HG02642 (cell line): ENCODE measurements around the gene TSPO2.
A peak's percentile ranks its signal among the peaks of the same experiment; 100 is the strongest.

ENCODE experiments used
- ATAC-seq: cut with Tn5 transposase; IDR thresholded peaks from one replicate; pipeline ENCODE4 v1.9.1; 2021; ENCODE audit warnings: mild to moderate bottlenecking; ENCODE audit not compliant: unreplicated experiment, poor library complexity

TSPO2 gene

DNA sequence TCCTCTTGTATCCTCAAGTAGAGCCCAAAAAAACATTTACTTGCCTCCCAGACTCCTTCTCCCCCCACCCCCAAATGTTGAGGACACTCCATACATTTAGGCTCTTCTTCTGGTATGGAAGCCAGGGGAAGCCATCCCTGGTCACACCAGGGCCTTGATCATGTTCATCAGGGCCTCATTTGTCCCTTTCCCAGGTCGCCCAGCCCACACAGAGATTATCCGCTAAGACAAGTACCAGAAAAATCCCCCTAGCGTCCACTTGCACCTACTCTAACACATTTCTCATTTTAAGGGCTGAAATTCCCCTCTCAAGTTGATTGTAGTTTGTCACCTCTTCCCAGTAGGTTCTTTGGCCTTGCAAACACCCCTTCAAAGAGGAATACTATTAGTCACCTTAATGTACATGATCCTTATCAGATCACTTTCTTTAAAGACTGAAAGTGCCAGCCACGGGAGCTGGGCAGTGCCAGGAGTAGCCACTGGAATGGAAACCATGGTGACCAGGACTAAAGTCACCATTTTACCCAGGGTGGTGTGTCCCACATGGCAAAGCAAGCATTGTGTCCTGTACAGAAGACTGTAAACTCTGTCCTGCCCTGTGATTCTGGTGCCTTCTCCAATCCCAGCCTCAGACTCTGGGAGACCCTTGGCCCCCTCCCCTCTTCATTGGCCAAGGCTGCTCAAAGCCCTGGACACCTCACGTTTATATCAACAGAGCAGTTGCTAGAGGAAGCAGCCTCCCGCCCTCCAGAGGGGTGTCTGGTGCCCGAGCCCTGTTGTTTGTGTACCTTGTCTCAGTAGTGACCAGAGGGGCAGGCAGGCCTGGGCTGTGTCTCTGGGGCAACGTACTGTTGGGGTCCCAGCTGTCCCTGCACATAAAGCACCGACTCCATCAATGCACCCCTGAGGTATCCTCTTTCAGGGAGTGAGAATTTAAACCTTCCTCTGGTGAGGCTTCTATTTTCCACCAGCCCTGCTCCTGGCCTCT is 5.8 kb downstream of the TSPO2 start:
- ATAC-seq, result no peak

DNA sequence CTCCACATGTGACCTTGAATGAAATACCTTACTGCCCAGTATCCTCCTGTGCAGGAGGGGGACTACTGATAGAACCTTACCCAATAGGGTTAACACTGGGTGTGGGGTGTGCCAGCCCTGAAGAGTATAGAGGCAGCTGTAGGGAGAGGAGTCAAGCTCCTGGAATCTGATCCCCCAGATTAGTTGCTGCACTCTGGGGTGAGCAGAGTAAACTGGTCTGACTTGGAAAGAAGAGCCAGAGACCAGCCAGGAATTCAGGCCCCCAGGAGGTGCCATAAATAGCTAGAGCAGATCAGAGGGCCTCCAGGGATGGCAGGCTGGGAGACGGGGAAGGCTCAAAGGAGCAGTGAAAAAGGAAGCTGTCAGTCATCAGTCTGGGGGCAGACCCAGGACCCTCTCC is 7.3 kb downstream of the TSPO2 start:
- no peak for ATAC-seq

DNA sequence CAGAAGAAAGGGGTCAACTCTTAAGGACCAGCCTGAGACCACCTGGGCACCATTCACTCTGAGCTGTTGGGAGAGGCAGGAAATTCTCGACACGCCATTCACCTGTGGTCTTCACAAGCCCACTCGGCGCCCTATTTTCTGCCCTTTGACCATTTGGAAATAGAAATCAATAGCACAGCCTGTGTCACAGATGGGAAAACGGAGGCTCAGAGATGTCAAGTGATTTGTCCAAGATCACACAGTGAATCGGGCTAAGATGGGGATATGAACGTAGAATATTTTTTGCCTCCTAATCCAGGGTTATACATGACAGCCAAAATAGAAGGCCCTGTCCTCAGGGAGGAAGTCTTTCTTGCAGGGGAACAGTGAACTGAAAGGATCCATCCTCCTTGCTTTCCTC is 7.7 kb downstream of the TSPO2 start:
- ATAC-seq, result no peak

GRCh38 chr6:41050536-41050935 is 8.3 kb downstream of the TSPO2 start:
- no peak for ATAC-seq

DNA sequence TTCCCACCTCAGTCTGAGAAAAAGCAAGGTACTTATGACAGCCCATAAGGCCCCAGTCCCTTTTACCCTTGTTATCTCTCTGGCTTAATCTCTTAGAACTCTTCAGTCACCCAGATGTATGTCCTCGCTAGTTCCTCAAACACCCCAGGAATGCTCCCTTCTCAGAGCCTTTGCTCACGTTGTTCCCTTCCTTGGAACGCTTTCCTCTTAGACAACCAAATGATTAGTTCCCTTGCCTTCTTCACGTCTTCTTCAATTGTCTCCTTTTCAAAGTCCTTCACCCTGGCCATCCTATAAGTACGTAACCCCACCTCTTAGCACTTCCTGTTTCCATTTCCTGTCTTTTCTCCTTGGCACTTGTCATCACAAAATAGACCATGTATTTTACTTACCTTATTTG is 9.6 kb downstream of the TSPO2 start:
- no peak for ATAC-seq

- ATAC-seq, result no peak
These were observed 10.8 kb downstream of the TSPO2 start, which contains the start of gene APOBEC2 for GRCh38 chr6:41053041-41053440. Gene APOBEC2, plus strand, starts transcription at chr6:41053202. Its CDS starts 146 bp downstream, at chr6:41053348.

DNA sequence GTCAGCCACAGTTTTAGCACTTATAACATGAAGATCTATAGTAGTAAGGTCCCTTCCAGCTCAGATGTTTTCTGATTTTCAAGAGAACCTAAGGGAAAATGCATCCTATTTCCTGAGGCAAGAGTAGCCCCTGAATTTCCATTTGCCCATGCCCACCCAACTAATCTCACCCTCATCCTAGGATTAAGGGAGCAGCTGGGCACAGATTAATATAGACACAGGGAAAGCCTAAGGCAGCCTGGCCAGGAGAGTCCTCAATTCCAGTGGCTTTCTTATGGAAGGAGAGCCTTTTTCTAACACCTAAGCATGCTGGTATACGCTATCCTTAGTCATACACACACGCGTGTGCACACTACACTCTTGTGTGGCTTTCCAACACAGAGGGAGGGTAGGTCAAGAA is 12.2 kb downstream of the TSPO2 start:
- ATAC-seq, result no peak

GRCh38 chr6:41055149-41055548 is 12.9 kb downstream of the TSPO2 start:
- no peak for ATAC-seq

DNA sequence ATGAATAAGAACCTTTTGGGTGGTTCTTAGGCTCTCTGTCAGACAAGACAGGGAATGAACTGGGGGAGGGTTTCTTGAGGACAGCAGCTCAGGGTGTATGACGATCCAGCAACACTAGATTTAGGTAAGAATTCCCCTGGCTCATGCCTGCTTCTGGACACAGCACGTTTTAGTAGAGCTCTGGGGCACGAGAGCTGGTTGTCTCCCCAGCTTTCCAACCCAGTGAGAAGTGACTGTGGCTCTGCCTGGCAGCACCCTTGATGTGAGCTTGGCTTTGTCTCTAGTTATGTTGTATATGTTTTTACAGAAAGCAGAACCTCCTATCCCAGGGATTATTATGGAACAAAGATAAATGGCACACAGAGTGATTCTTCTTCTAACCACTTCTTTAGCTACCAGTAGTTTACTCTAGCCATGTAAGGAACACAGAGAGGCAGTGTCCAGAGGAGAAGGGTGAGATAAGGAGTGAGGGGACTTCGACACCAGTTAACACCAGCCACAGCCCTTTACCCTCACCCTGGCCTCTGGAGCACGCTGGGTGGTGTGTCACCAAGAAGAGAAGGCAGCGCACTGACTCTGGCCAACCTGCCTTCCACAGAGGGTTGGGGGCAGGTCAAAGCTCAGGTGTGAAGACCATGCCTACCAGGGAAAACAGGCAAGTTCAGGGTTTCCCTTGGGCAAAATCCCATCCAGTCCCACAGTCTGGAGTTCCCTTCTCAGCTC is 14.7 kb downstream of the TSPO2 start:
- ATAC-seq, result no peak

GRCh38 chr6:41058783-41059181 is 16.5 kb downstream of the TSPO2 start:
- no peak for ATAC-seq

GRCh38 chr6:41059556-41059955 is 17.3 kb downstream of the TSPO2 start:
- no peak for ATAC-seq

GRCh38 chr6:41061196-41061726 is 19.0 kb downstream of the TSPO2 start:
- ATAC-seq, result no peak

DNA sequence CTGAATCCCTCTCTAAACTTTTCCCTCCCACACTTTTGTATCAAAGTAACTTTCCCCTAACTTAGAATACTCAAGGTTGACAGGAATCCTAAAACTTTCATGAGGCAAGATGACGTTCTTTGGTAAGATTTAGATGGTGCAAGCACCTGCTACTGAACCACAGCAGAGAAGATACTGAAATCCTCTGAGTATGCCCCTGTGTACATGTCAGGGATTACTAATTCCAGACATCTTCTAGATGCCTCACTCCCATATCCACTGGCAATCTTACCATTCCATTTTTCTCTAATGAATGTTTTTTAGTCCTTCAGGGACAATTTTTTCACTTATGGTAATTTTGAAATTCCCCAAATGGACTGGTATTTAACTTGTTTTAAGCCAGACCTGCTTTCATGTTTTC is 19.8 kb downstream of the TSPO2 start:
- ATAC-seq, result no peak

GRCh38 chr6:41063884-41064285 is 21.6 kb downstream of the TSPO2 start:
- ATAC-seq, result no peak

DNA sequence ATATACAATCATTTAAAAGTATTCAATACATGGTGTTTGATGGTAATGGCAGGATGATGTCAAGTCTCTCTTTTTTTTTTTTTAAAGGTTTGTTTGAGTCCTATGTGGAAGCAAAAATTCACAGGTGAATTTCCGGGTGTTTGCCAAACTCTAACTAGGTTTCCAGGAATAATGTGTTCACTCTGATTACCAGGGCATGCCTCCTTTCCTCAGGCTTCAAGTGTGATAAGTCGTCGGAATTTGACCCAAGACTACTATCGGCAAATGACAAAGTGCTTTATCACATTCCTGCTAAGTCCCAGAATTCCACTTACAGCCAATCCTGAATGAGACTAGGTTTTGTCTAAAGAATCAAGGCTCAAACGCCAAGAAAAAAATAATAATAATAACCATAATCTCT is 22.6 kb downstream of the TSPO2 start:
- no peak for ATAC-seq

DNA sequence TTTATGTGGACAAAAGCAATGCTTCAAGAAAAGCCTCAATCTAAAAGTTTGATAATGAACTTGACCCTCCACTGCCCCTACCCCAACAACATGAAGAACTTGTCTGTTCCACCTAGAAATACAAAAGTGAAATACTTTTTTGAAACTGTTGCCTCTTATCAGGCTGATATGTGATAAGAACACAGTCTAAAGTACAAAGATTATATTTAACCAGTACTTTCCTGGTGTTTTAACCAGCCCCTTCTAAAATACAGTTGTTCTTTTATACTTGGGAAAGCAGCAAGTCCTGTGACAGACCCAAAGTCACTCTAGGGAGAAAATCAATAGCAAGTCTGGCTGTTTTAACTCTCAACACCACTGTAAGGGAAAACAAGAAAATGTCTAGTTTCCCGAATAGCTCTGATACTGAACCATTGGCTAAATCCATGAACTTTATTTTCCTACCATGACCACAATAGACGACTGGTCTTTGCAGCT is 23.3 kb downstream of the TSPO2 start:
- no peak for ATAC-seq

- no peak for ATAC-seq
These were observed 24.6 kb downstream of the TSPO2 start for GRCh38 chr6:41066867-41067304.

DNA sequence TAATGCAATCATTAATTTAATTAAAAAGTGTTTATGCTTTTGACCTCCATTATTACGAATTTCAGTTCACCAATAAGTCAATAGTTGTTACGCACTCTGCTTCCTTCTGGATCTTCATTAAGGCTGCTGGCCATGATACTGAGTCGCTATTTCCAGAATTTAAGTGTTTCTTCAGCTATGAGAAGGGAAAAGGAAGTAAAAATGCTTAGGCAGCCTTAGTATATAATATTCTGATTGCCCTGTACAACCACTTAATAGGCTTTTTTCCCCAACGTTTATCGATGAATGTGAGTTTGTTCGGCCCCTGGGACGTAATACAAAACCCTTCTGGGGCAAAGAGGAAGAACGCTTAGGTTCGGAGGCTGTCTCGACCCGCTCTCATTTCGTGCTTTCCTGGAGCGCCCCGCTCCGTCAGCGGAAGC is 29.2 kb downstream of the TSPO2 start:
- no peak for ATAC-seq

DNA sequence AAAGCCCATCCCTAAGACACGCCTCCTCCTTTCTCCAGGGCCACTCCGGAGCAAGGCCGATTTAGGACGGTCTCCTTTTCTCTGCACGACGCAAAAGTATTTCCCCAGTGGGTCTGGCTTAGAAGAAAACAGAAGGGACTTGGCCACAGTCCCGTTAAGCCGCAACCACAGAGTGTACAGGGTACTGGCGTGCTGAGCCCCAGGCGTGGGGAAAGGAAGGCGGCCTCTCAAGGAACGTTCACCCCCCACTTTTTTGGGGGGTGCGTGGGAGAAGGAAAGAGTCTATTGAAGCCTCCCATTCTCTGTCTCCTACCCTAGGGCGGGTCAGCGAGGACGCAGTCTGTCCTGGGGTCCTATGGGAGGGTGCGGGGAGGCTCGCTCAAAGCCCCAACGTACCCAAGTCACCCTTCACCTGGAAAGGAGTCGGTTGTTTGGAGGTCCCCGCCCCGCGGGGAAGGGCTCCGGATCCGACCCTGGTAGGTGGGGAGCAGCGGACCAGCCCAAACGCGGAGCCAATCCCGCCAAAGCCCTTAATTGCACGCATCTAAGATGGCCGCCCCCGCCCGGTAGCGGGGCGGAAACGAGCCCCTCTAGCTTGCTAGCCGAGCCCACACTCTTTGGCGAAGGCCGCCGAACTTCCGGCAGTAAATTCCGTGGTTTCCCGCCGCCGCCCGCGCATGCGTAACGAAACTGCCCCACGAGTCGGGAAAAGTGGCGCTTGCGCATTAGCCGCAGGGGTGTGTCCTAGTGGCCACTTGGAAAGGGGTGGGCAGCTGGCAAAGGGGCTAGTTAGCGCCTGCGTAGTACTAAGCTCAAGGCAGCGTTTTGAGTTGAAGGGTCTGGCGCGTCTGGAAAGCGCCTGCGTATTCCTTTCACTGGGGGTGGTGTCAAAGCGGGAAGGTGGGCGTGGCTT is 29.9 kb downstream of the TSPO2 start, which contains the start of gene OARD1:
Gene OARD1, minus strand, starts transcription at position 434 of the 913 bp plus-strand sequence. CDS start 722 bp downstream, outside the sequence.
- ATAC-seq, result peak; percentile 67

GRCh38 chr6:41072836-41073202 is 30.6 kb downstream of the TSPO2 start, which contains the start of gene NFYA:
Gene NFYA, plus strand, starts transcription at chr6:41072974. Its CDS starts 6,116 bp downstream, at chr6:41079090.
- peak; percentile 72 for ATAC-seq
